Measurements from ENCODE around the gene ZXDB.
"Not testable (repeated sequence)": the region's sequence is repeated elsewhere in the genome, so short reads cannot be mapped to it uniquely, and the experiment has no call there.

ZXDB gene

DNA sequence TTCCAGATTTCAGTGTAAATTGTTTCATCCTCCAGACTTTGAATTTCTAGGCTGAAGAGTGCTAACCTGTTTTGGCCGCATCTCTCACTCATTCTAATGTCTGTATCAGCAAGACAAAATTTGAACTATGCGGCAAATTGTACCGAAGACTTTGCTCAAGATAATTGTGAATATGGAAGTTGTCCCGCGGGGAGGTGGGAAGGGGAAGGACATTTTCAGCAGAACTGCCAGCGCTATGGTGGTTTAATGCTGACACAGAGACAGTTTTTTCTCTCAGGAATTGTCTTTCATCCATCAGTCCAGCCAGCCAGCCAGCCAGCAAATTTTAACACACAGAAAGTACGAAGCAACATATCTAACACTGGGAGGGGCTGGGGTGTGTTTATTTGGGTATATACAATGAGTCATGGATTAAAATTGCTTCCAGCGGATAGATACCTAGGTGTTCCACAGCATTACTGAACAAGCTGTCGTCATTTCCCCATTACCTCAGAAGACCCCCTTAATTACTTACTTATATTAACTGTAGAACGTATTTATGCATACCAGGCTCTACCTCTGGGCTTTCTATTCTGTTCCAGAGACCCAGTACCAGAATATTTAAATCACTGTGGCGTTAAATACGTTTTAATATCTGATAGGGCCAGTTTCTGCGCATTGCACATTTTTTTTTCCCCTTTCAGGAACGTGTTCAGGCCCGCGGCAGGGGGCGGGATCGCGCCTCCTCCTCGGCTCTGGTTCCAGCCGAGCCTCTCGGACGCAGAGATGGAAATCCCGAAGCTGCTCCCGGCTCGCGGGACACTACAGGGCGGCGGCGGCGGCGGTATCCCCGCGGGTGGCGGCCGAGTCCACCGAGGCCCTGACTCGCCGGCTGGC lies at the start of gene ZXDB:
ZXDB (plus strand) TSS at position 728 of the 876 bp plus-strand sequence; CDS start at position 766, 38 bp downstream.
- Histone ChIP-seq H3K4me3 (ENCODE audit: severe bottlenecking) (peak within 1 kb of the TSS; percentile 54), H3K27ac (ENCODE audit: poor library complexity, severe bottlenecking) (peak within 1 kb of the TSS; percentile 75), H3K36me3 (ENCODE audit: low read depth) (peaks cover 13% of the 10 kb centered on the region)
- H3K9me3 ChIP-seq (ENCODE audit: severe bottlenecking); DNase-seq (ENCODE audit: low spot score); H3K4me1 ChIP-seq (ENCODE audit: insufficient read depth, poor library complexity, severe bottlenecking); H3K27me3 ChIP-seq (ENCODE audit: insufficient read depth, poor library complexity, severe bottlenecking): not testable (repeated sequence)
- peak; percentile 61 for ATAC-seq (ENCODE audit: low read depth)

DNA sequence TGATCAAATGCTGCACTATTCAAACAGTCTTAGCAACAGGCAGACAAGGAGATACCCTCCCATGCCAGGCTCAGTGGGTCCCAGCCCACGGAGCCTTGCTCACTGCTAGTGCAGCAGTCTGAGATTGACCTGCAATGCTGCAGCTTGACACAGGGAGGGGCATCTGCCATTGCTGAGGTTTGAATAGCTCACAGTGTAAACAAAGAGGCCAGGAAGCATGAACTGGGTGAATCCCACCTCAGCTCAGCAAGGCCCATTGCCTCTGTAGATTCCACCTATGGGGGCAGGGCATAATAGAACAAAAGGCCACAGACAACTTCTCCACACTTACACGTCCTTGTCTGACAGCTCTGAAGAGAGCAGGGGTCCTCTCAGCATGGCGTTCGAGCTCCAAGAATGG lies 26.6 kb upstream of the ZXDB start:
- Histone ChIP-seq H3K4me3 (ENCODE audit: severe bottlenecking) (no peak overlapping the region), H3K36me3 (ENCODE audit: low read depth) (no peaks in the 10 kb centered on the region), H3K4me1 (ENCODE audit: insufficient read depth, poor library complexity, severe bottlenecking) (no peaks in the 10 kb centered on the region), H3K27ac (ENCODE audit: poor library complexity, severe bottlenecking) (no peak overlapping the region), H3K9me3 (ENCODE audit: severe bottlenecking) (no peaks in the 10 kb centered on the region), H3K27me3 (ENCODE audit: insufficient read depth, poor library complexity, severe bottlenecking) (no peaks in the 10 kb centered on the region)
- DNase-seq (ENCODE audit: low spot score) (no peak), ATAC-seq (ENCODE audit: low read depth) (no peak)
- TF ChIP-seq, protein P1, sequence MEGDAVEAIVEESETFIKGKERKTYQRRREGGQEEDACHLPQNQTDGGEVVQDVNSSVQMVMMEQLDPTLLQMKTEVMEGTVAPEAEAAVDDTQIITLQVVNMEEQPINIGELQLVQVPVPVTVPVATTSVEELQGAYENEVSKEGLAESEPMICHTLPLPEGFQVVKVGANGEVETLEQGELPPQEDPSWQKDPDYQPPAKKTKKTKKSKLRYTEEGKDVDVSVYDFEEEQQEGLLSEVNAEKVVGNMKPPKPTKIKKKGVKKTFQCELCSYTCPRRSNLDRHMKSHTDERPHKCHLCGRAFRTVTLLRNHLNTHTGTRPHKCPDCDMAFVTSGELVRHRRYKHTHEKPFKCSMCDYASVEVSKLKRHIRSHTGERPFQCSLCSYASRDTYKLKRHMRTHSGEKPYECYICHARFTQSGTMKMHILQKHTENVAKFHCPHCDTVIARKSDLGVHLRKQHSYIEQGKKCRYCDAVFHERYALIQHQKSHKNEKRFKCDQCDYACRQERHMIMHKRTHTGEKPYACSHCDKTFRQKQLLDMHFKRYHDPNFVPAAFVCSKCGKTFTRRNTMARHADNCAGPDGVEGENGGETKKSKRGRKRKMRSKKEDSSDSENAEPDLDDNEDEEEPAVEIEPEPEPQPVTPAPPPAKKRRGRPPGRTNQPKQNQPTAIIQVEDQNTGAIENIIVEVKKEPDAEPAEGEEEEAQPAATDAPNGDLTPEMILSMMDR (IDR thresholded peaks at IDR 0.05; ENCODE audit: poor library complexity, severe bottlenecking) = no peak

DNA sequence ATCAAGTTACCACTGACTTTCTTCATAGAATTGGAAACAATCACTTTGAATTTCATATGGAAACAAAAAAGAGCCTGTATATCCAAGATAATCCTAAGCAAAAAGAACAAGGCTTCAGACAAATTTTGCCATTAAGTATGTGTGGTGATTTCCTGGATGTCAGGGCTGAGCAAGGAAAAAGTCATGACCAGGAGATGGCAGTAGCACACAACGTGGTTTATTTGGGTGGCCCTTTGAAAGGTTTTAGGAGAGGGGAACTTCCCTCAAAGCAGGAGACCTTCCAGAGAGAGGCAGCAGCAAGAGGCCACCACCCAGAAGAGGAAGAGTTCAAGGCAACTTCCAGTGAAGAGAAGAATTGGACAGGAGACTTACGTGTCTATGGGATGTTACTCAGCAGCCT lies 18.1 kb upstream of the ZXDB start:
- H3K27me3 ChIP-seq (ENCODE audit: insufficient read depth, poor library complexity, severe bottlenecking) = no peaks in the 10 kb centered on the region
- H3K4me3 ChIP-seq (ENCODE audit: severe bottlenecking) = no peak overlapping the region
- no peak for ATAC-seq (ENCODE audit: low read depth)
- DNase-seq (ENCODE audit: low spot score) = no peak
- H3K4me1 ChIP-seq (ENCODE audit: insufficient read depth, poor library complexity, severe bottlenecking) = no peaks in the 10 kb centered on the region
- no peak overlapping the region for H3K27ac ChIP-seq (ENCODE audit: poor library complexity, severe bottlenecking)
- no peaks in the 10 kb centered on the region for H3K9me3 ChIP-seq (ENCODE audit: severe bottlenecking)
- no peaks in the 10 kb centered on the region for H3K36me3 ChIP-seq (ENCODE audit: low read depth)
- TF ChIP-seq, protein P1 (IDR thresholded peaks at IDR 0.05; ENCODE audit: poor library complexity, severe bottlenecking) = peak; percentile 47

DNA sequence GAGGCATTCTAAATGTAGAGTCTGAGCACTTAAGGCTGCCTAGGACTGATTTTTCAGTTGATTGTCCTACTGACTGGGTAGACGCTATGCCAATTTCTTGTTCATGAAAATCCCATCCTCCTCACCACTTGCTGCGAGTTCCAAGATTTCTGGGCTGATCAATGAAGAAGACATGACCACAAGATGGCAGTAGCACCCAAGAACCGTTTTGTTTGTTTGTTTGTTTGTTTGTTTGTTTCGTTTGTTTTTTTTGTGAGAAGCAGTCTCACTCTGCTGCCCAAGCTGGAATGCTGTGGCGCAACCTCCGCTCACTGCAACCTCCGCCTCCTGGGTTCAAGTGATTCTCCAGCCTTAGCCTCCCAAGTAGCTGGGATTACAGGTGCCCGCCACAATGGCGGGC lies 8.9 kb upstream of the ZXDB start:
- H3K27me3 ChIP-seq (ENCODE audit: insufficient read depth, poor library complexity, severe bottlenecking); H3K4me3 ChIP-seq (ENCODE audit: severe bottlenecking); H3K27ac ChIP-seq (ENCODE audit: poor library complexity, severe bottlenecking); H3K36me3 ChIP-seq (ENCODE audit: low read depth); ATAC-seq (ENCODE audit: low read depth); H3K9me3 ChIP-seq (ENCODE audit: severe bottlenecking); H3K4me1 ChIP-seq (ENCODE audit: insufficient read depth, poor library complexity, severe bottlenecking); DNase-seq (ENCODE audit: low spot score): not testable (repeated sequence)
- TF ChIP-seq, protein P1 (IDR thresholded peaks at IDR 0.05; ENCODE audit: poor library complexity, severe bottlenecking) = peak; percentile 50

DNA sequence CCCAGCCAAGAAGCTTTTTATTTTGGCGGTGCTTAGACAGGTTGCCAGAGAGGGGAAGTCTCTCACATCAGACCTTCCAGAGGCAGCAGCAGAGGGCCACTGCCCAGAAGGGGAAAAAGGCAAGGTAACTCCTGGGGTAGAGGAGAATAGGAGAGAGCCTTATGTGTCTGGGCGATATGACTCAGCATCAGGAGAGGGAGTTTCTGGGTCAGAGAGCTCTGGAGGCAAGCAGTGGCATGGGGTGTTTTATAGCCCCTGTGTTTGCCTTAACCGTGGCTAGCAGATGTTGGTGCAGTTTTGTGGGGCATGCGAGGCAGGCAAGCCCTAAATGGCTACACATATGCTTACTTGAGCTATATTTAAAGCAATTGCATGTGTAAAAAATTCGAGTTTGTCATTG lies 8.3 kb upstream of the ZXDB start:
- no peak overlapping the region for H3K27ac ChIP-seq (ENCODE audit: poor library complexity, severe bottlenecking)
- TF ChIP-seq, protein P1 (IDR thresholded peaks at IDR 0.05; ENCODE audit: poor library complexity, severe bottlenecking) = no peak
- no peak overlapping the region for H3K4me3 ChIP-seq (ENCODE audit: severe bottlenecking)
- no peaks in the 10 kb centered on the region for H3K9me3 ChIP-seq (ENCODE audit: severe bottlenecking)
- no peaks in the 10 kb centered on the region for H3K36me3 ChIP-seq (ENCODE audit: low read depth)
- no peaks in the 10 kb centered on the region for H3K4me1 ChIP-seq (ENCODE audit: insufficient read depth, poor library complexity, severe bottlenecking)
- ATAC-seq (ENCODE audit: low read depth) (no peak), DNase-seq (ENCODE audit: low spot score) (no peak)
- H3K27me3 ChIP-seq (ENCODE audit: insufficient read depth, poor library complexity, severe bottlenecking) = no peaks in the 10 kb centered on the region
